Fibroblast of mammary gland (primary cell): Measurements from ENCODE around the gene MEF2D.
A peak's percentile ranks its signal among the peaks of the same experiment; 100 is the strongest.

Source experiments
- DNase-seq: peaks from one replicate; pipeline ENCODE4 v3.0.0-alpha.2; 2010; ENCODE audit warnings: low read depth
- H3K4me3 ChIP-seq: 2 replicates; pipeline ENCODE4 v1.5.1; 2011; ENCODE audit warnings: low read depth, mild to moderate bottlenecking, low read length, moderate library complexity; ENCODE audit not compliant: control insufficient read depth
- CTCF ChIP-seq: conservative IDR thresholded peaks from 2 replicates; pipeline ENCODE4 v1.5.1; 2011; ENCODE audit warnings: low read depth, low read length, inconsistent platforms; ENCODE audit not compliant: control insufficient read depth, insufficient read depth

The MEF2D gene

GRCh38 chr1:156491151-156491949, 9.2 kb downstream of the MEF2D start:
- no peak for DNase-seq
- no peak overlapping the region for H3K4me3 ChIP-seq
- no peak for TF ChIP-seq CTCF

GRCh38 chr1:156490401-156491032, 10.1 kb downstream of the MEF2D start:
- peak; percentile 52 for DNase-seq
- TF ChIP-seq CTCF: peak; percentile 20
- H3K4me3 ChIP-seq: no peak overlapping the region

GRCh38 chr1:156489935-156490293, 10.7 kb downstream of the MEF2D start:
- no peak overlapping the region for H3K4me3 ChIP-seq
- no peak for TF ChIP-seq CTCF
- DNase-seq: no peak

- H3K4me3 ChIP-seq: no peak overlapping the region
- no peak for TF ChIP-seq CTCF
- no peak for DNase-seq
Measured at GRCh38 chr1:156489166-156489934, 11.2 kb downstream of the MEF2D start.

GRCh38 chr1:156488566-156489165, 11.9 kb downstream of the MEF2D start:
- DNase-seq: no peak
- H3K4me3 ChIP-seq: no peak overlapping the region
- no peak for TF ChIP-seq CTCF

- no peak for DNase-seq
- TF ChIP-seq CTCF: no peak
- H3K4me3 ChIP-seq: no peak overlapping the region
Measured at GRCh38 chr1:156487862-156488261, 12.7 kb downstream of the MEF2D start.
